Esophagus muscularis mucosa (tissue), 4 donors: ENCODE measurements around the gene MAP3K6. TPM values are rescaled to one million over a fixed set of nuclear protein-coding genes. Genes with fewer than 3 reads are reported as not detected.
A peak's percentile ranks its signal among the peaks of the same experiment; 100 is the strongest.

Experiments
- DNase-seq: peaks from one replicate; pipeline ENCODE4 v3.0.0-alpha.2; 2017; ENCODE audit errors: extremely low spot score
- H3K27ac ChIP-seq, 4 donors: fragments of 200-600 bp; sonication (generic); replicated peaks in 1 of 4; 1 replicate in 3 of 4; 2 replicates in 1 of 4; pipeline ENCODE4 v1.5.1; 2016 to 2019; ENCODE audit warnings: mild to moderate bottlenecking in 1 of 4
- H3K27me3 ChIP-seq, 4 donors: fragments of 200-600 bp; sonication (generic); one replicate each; pipeline versions ENCODE4 v1.5.1 to v1.6.0; 2016 to 2019
- H3K36me3 ChIP-seq, 4 donors: fragments of 200-600 bp; sonication (generic); one replicate each; pipeline ENCODE4 v1.5.1; 2016 to 2019
- H3K4me1 ChIP-seq, 4 donors: fragments of 200-600 bp; sonication (generic); one replicate each; pipeline ENCODE4 v1.5.1; 2016 to 2019
- H3K4me3 ChIP-seq, 4 donors: fragments of 200-600 bp; sonication (generic); 1 replicate in 2 of 4; 2 replicates in 2 of 4; pipeline ENCODE4 v1.5.1; 2016 to 2019; ENCODE audit warnings: mild to moderate bottlenecking in 4 of 4, moderate library complexity in 1 of 4
- H3K9me3 ChIP-seq, 4 donors: fragments of 200-600 bp; sonication (generic); 1 replicate in 3 of 4; 2 replicates in 1 of 4; pipeline ENCODE4 v1.5.1; 2016 to 2019
- EP300 ChIP-seq: sonication (generic); formaldehyde crosslinking; IDR thresholded peaks from one replicate; pipeline ENCODE4 v1.6.1; 2017; ENCODE audit warnings: antibody characterized with exemption
- POLR2A ChIP-seq: fragments of 450-650 bp; IDR thresholded peaks from one replicate; pipeline ENCODE4 v1.6.1; 2017; ENCODE audit warnings: antibody characterized with exemption, moderate library complexity, mild to moderate bottlenecking, low read depth
- POLR2AphosphoS5 ChIP-seq, 2 donors: sonication (generic); formaldehyde crosslinking; IDR thresholded peaks; one replicate each; pipeline ENCODE4 v1.6.1; 2017; ENCODE audit warnings: antibody characterized with exemption in 2 of 2
- WGBS: methylation state at CpG from one replicate; pipeline ENCODE4 v1.1.5; 2018; 5-methylcytosine and 5-hydroxymethylcytosine counted together
- intact Hi-C: fragments of 100-400 bp; cut with DNase I; formaldehyde crosslinking; loops from one replicate; pipeline ENCODE4 v1.15.1; 2023
- total RNA-seq, 4 donors: library from RNA; depleted of rRNA; stranded (reverse); fragments of >200 nt; gene quantifications; one replicate each; pipeline versions ENCODE4 v1.1.0 to v1.2.1, GENCODE V29; 2016
- TF ChIP-seq, protein P1 (sequence below), 3 experiments: fragments of 200-600 bp in 2 of 3; fragments of 450-650 bp in 1 of 3; sonication (generic) in 2 of 3; IDR thresholded peaks; one replicate each; pipeline ENCODE4 v1.5.1; 2017 to 2019; ENCODE audit warnings: antibody characterized with exemption in 3 of 3, mild to moderate bottlenecking in 2 of 3, moderate library complexity in 1 of 3

Gene MAP3K6
- total RNA-seq, 4 donors from 2014 or later: 29.7 to 80.1 (median 55.4) TPM

DNA sequence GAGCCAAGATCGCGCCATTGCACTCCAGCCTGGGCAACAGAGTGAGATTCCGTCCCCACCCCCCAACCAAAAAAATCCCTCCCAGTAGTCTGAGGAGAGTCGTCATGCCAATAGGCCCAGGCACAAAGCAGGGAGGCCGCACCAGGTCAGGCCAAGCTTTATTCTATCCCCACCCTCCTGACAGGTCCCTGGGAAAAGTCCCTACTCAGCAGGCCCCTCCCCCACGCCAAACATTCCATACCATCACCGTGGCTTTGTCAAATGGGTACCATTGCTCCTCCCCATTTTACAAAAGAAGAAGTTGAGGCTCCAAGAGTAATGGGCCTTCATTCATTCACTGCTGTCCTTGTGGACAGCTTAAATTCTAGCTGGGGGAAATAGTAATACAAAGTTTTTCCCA, 31.0 kb upstream of the MAP3K6 start:
- Histone ChIP-seq H3K4me3 (no peak overlapping the region), H3K27me3 (no peaks in the 10 kb centered on the region), H3K27ac (no peak overlapping the region), H3K36me3 (no peaks in the 10 kb centered on the region), H3K4me1 (peaks cover 51 to 68% (median 59%) of the 10 kb centered on the region in 4 donors), H3K9me3 (no peaks in the 10 kb centered on the region)
- TF ChIP-seq, protein P1, sequence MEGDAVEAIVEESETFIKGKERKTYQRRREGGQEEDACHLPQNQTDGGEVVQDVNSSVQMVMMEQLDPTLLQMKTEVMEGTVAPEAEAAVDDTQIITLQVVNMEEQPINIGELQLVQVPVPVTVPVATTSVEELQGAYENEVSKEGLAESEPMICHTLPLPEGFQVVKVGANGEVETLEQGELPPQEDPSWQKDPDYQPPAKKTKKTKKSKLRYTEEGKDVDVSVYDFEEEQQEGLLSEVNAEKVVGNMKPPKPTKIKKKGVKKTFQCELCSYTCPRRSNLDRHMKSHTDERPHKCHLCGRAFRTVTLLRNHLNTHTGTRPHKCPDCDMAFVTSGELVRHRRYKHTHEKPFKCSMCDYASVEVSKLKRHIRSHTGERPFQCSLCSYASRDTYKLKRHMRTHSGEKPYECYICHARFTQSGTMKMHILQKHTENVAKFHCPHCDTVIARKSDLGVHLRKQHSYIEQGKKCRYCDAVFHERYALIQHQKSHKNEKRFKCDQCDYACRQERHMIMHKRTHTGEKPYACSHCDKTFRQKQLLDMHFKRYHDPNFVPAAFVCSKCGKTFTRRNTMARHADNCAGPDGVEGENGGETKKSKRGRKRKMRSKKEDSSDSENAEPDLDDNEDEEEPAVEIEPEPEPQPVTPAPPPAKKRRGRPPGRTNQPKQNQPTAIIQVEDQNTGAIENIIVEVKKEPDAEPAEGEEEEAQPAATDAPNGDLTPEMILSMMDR (IDR thresholded peaks at IDR 0.05): no peak
- TF ChIP-seq EP300 (no peak), POLR2A (no peak), POLR2AphosphoS5 (IDR thresholded peaks at IDR 0.05) (no peak)
- DNase-seq: no peak
- intact Hi-C loops: no loop called here
- 77% methylated on average over 7 of the region's 7 CpGs for WGBS

DNA sequence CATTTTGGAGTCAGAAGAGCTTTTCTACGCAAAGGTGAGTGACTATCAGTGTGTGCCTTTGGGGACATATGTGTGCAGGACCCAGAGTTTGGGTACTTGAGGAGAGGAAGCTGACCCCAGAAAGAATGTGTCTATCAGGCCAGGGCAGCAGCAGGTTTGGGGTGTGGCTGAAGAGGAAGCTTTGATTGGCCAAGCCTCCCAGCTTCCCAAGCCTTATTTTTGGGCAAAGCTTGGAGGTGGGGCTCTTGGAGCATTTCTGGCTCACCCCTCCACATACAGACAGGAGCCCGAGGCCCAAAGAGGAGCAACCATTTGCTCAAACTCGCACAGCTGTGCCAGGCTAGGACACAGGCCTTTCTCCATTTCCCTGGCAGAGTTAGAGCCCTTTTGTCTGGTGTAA, 30.3 kb upstream of the MAP3K6 start:
- TF ChIP-seq, protein P1 (IDR thresholded peaks at IDR 0.05): no peak
- no peak for TF ChIP-seq POLR2AphosphoS5 (IDR thresholded peaks at IDR 0.05)
- TF ChIP-seq POLR2A: no peak
- no peak for TF ChIP-seq EP300
- H3K4me1 ChIP-seq: peaks cover 49 to 68% (median 59%) of the 10 kb centered on the region in 4 donors
- no peaks in the 10 kb centered on the region for H3K9me3 ChIP-seq
- WGBS: 85% methylated on average over 1 of the region's 3 CpGs
- no peak overlapping the region for H3K4me3 ChIP-seq
- no peaks in the 10 kb centered on the region for H3K36me3 ChIP-seq
- H3K27ac ChIP-seq: no peak overlapping the region
- no peak for DNase-seq
- intact Hi-C loops: no loop called here
- H3K27me3 ChIP-seq: no peaks in the 10 kb centered on the region

DNA sequence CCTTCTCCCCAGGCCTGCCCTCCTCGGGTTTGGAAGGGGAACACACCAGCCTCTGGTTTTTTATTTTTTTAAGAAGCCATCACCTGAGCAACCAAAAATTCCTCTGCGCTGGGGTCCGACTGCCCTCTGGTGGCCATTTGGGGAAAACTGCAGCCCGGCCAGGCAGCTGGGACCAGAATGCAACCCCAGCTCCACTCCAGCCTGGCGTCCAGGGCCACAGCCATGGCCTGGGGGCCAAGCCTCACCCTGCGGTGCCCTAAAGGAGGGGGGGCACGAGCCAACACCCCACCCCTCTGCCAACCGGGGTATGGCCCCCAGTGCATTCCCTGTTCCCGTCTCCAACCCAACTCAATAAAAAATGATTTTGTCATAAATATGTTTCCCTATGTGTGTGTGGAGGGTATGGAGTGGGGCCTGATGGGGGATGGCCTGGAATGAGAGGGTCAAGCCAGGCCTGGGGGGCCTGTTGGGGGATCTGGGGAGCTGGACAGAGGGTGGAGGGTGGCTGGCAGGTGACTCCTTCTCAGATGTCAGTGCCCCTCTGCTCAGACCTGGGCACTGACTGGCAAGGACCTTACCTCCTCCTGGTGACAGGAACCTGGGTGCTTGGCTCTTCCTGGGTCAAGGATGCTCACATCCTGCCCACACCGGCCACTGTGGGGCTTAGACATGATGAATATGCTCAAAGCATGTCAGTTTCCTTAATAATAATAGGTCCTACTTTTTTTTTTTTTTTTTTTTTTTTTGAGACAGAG, 28.9 kb upstream of the MAP3K6 start:
- WGBS: 7% methylated on average over 10 of the region's 10 CpGs
- intact Hi-C loops: loop anchor here (1.0 kb wide), 1 partner anchor 94 kb away; no protein-coding TSS in a partner anchor
- peaks cover 49 to 68% (median 58%) of the 10 kb centered on the region in 4 donors for H3K4me1 ChIP-seq
- H3K36me3 ChIP-seq: no peaks in the 10 kb centered on the region
- TF ChIP-seq POLR2AphosphoS5 (IDR thresholded peaks at IDR 0.05) (peak in 1 of 2 donors; percentile 11), POLR2A (no peak), EP300 (no peak)
- TF ChIP-seq, protein P1 (IDR thresholded peaks at IDR 0.05): peak; percentile 96 to 98 (median 97)
- H3K9me3 ChIP-seq: no peaks in the 10 kb centered on the region
- DNase-seq: no peak
- H3K27ac ChIP-seq: no peak overlapping the region
- no peak overlapping the region for H3K4me3 ChIP-seq
- H3K27me3 ChIP-seq: no peaks in the 10 kb centered on the region

DNA sequence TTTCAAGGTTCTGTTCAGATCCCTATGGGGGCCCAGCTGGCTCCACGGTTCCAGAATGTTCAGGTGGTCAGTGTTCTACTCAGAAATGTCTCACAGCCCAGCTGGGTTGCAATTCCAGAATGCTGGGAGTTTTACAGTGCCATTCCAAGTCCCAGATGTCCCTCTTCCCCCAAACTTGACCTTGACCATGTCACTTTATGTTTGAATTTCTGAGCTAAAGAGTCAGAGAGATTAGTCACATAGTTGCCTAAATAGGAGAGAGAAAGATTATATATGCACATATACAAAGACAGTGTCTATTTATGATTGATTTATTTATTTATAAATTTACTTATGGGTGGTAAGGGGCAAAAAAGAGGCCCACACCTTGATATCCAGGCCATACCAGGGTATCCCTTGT, 28.2 kb upstream of the MAP3K6 start:
- no peaks in the 10 kb centered on the region for H3K27me3 ChIP-seq
- intact Hi-C loops: loop anchor here (1.0 to 5.0 kb wide), 2 partner anchors 94 to 267 kb away; no protein-coding TSS in a partner anchor
- no peak overlapping the region for H3K27ac ChIP-seq
- DNase-seq: no peak
- H3K9me3 ChIP-seq: no peaks in the 10 kb centered on the region
- no peaks in the 10 kb centered on the region for H3K36me3 ChIP-seq
- peaks cover 45 to 63% (median 51%) of the 10 kb centered on the region in 4 donors for H3K4me1 ChIP-seq
- no CpG with 5 or more reads among the region's 1 CpG for WGBS
- TF ChIP-seq EP300: no peak
- no peak for TF ChIP-seq POLR2AphosphoS5 (IDR thresholded peaks at IDR 0.05)
- TF ChIP-seq, protein P1 (IDR thresholded peaks at IDR 0.05): no peak
- no peak for TF ChIP-seq POLR2A
- no peak overlapping the region for H3K4me3 ChIP-seq
